IPS DF 4.7 (cell line): ENCODE data around the gene PGAP3.
"Not testable (repeated sequence)": the region's sequence is repeated elsewhere in the genome, so short reads cannot be mapped to it uniquely, and the experiment has no call there.

ENCODE experiments used
- DNase-seq: peaks from one replicate; pipeline ENCODE4 v3.0.0-alpha.2; 2013; ENCODE audit warnings: low spot score; ENCODE audit errors: extremely low read depth

PGAP3 gene

GRCh38 chr17:39715375-39716072 lies 27.7 kb upstream of the PGAP3 start:
- DNase-seq: no peak

DNA sequence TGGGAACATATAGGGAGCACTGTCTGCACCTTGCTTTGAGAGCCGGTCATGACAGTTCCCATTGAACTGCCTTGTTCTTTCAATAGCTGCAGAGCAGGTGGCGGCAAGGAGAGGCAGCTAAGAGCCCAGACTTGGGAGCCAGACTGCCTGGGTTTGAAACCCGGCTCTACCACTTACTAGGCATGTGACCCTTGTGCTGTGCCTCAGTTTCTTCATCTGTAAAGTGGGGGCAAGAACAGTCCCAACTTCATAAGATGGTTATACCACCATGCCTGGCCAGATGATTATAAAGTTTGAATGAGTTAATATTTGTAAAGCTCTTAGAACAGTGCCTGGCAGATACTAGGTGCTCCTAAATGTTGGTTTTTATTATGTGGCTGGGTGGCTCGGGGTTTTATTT lies 26.4 kb upstream of the PGAP3 start:
- no peak for DNase-seq

DNA sequence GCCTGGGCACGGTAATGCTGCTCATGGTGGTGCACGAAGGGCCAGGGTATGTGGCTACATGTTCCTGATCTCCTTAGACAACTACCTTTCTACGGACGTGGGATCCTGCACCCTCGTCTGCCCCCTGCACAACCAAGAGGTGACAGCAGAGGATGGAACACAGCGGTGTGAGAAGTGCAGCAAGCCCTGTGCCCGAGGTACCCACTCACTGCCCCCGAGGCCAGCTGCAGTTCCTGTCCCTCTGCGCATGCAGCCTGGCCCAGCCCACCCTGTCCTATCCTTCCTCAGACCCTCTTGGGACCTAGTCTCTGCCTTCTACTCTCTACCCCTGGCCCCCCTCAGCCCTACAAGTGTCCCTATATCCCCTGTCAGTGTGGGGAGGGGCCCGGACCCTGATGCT lies 24.0 kb upstream of the PGAP3 start:
- DNase-seq: no peak

DNA sequence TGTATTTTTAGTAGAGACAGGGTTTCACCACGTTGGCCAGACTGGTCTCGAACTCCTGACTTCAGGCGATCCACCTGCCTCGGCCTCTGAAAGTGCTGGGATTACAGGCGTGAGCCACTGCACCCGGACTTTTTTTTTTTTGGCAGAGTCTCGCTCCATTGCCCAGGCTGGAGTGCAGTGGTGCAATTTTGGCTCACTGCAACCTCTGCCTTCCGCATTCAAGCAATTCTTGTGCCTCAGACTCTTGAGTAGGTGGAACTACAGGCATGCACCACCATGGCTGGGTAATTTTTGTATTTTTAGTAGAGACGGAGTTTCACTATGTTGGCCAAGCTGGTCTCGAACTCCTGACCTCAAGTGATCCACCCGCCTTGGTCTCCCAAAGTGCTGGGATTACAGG lies 23.2 kb upstream of the PGAP3 start:
- DNase-seq: not testable (repeated sequence)

DNA sequence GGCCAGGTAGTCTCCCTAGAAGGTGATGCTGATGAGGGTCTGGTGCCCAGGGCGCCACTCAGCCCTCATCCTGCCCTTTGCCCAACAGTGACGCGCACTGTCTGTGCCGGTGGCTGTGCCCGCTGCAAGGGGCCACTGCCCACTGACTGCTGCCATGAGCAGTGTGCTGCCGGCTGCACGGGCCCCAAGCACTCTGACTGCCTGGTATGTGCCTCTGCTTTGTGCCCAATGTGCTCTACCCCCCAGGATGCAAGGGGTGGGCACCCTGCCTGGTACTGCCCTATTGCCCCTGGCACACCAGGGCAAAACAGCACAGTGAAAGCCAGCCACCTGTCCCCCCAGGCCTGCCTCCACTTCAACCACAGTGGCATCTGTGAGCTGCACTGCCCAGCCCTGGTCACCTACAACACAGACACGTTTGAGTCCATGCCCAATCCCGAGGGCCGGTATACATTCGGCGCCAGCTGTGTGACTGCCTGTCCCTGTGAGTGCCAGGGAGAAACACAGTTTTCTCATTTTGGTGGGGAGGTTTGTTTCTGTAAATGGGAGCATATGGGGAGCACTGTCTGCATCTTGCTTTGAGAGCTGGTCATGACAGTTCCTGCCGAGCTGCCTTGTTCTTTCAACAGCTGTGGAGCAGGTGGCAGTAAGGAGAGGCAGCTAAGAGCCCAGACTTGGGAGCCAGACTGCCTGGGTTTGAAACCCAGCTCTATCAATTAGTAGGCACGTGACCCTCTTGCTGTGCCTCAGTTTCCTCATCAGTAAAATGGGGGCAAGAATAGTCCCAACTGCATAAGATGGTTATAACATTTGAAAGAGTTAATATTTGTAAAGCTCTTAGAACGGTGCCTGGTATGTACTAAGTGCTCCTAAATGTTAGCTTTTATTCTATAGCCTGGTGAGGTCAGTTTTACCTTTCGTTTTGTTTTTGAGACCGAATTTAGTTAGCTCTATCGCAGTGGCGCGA lies 22.4 kb upstream of the PGAP3 start:
- no peak for DNase-seq

DNA sequence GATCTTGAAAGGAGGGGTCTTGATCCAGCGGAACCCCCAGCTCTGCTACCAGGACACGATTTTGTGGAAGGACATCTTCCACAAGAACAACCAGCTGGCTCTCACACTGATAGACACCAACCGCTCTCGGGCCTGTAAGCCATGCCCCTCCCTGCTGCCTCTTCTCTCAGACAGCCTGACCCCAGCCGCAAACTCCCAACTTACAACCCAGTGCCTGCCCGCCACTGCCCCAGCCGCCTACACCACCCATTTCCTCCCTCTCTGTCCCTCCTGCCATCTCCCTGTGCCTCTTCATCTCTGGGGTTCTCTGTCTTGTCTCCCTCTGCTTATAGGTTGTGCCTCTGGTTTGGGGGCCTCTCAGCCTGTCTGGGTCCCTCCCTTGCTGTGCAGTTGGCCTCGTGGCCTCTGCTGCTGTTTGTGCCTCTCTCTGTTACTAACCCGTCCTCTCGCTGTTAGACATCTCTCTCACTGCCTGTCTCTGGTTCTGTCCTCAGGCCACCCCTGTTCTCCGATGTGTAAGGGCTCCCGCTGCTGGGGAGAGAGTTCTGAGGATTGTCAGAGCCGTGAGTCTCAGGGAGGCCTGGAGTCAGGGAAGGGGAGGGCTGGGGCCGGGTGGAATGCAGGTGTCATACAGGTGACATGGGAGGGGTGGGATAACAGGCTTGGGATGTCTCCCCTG lies 21.6 kb upstream of the PGAP3 start:
- DNase-seq: no peak

- no peak for DNase-seq
These were observed 19.1 kb upstream of the PGAP3 start for GRCh38 chr17:39706921-39707337.

- DNase-seq: no peak
These were observed 18.5 kb upstream of the PGAP3 start for GRCh38 chr17:39706383-39706782.

GRCh38 chr17:39705786-39706348 lies 18.0 kb upstream of the PGAP3 start:
- no peak for DNase-seq

GRCh38 chr17:39704821-39705551 lies 17.1 kb upstream of the PGAP3 start:
- no peak for DNase-seq

- no peak for DNase-seq
These were observed 16.1 kb upstream of the PGAP3 start for GRCh38 chr17:39703913-39704312.

GRCh38 chr17:39702901-39703893 lies 15.3 kb upstream of the PGAP3 start:
- no peak for DNase-seq

- DNase-seq: no peak
These were observed 14.0 kb upstream of the PGAP3 start for GRCh38 chr17:39701784-39702422.

GRCh38 chr17:39701012-39701783 lies 13.3 kb upstream of the PGAP3 start:
- no peak for DNase-seq

DNA sequence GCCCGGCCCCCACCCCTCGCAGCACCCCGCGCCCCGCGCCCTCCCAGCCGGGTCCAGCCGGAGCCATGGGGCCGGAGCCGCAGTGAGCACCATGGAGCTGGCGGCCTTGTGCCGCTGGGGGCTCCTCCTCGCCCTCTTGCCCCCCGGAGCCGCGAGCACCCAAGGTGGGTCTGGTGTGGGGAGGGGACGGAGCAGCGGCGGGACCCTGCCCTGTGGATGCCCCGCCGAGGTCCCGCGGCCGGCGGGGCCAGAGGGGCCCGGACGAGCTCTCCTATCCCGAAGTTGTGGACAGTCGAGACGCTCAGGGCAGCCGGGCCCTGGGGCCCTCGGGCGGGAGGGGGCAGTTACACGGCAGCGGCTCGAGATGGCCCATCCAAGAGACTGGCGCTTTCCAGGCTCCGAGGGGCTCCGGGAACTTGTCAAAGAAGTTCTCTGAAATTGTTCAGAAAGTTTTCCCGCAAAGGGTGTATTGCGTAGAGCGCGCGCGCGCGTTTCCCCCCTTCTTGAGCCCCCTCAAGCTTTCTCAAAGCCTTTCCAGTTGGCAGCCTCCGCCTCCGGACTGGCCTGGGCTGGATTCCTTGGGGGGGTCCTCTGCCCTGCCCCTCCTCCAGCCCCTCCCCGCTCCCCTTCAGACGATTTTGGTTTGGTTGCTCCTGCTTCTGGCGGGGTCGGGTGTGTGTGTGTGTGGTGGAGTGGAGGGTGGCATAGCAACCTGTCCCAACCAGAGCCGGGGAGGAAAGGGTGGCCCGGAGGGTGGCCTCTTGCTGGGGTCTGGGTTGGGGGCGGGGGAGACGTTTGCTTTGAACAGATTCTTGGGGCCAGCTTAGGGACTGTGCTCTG lies 12.5 kb upstream of the PGAP3 start:
- no peak for DNase-seq

DNA sequence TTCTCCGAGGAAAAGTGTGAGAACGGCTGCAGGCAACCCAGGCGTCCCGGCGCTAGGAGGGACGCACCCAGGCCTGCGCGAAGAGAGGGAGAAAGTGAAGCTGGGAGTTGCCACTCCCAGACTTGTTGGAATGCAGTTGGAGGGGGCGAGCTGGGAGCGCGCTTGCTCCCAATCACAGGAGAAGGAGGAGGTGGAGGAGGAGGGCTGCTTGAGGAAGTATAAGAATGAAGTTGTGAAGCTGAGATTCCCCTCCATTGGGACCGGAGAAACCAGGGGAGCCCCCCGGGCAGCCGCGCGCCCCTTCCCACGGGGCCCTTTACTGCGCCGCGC lies 11.9 kb upstream of the PGAP3 start, which contains the start of gene ERBB2:
Gene ERBB2, plus strand, starts transcription at position 247 of the 330 bp plus-strand sequence. CDS start 175 bp downstream, outside the sequence.
- DNase-seq: no peak

GRCh38 chr17:39699157-39699817 lies 11.4 kb upstream of the PGAP3 start:
- not testable (repeated sequence) for DNase-seq
